HG02642 (cell line): ENCODE measurements around the gene FBXO10.

ENCODE experiments used
- ATAC-seq: cut with Tn5 transposase; IDR thresholded peaks from one replicate; pipeline ENCODE4 v1.9.1; 2021; ENCODE audit warnings: mild to moderate bottlenecking; ENCODE audit not compliant: unreplicated experiment, poor library complexity

FBXO10 gene

DNA sequence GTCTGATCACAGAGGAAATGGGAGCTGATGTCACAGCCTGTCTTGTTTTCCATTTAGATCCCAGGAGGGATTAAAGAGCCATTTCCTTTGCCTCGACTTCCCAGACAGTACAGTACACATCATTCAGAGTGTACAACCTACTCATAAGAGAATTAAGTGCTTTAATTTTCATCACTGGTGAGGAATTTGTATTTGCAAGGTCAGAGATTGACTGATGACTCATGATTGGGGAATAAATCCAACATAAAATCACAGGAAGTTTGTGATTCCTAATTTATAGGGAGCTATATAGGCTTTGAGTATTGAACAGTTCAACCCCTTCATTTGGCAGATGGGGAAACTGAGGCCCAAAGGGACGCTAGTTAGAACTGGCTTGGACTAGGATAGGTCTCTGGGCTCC is 20.3 kb upstream of the FBXO10 start:
- no peak for ATAC-seq

DNA sequence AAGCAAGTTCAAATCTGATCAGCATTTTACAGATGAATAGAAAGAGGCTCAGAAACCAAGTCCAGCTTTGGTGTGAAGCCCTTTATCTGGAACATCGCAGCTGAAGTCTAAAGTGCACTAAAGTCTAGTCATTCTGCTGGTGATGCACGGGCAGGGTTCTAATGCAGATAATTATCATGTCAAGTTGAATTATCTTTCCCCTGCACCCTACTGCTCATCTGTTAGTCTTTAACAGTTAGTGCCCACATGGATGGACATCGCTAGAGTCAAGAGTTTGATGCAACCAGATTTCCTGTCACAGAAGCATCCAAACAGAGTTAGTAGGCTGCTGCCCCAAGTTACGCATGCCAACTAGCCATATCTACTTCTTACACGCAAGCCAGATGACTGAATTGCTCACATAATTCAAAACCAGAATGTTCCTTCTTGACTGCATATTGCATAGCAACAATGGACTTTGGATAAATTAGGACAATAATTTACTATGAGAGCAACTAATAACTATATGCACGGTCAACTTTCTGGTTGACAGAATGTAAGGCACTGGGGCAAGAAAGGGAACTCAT is 17.8 kb upstream of the FBXO10 start:
- ATAC-seq: no peak

DNA sequence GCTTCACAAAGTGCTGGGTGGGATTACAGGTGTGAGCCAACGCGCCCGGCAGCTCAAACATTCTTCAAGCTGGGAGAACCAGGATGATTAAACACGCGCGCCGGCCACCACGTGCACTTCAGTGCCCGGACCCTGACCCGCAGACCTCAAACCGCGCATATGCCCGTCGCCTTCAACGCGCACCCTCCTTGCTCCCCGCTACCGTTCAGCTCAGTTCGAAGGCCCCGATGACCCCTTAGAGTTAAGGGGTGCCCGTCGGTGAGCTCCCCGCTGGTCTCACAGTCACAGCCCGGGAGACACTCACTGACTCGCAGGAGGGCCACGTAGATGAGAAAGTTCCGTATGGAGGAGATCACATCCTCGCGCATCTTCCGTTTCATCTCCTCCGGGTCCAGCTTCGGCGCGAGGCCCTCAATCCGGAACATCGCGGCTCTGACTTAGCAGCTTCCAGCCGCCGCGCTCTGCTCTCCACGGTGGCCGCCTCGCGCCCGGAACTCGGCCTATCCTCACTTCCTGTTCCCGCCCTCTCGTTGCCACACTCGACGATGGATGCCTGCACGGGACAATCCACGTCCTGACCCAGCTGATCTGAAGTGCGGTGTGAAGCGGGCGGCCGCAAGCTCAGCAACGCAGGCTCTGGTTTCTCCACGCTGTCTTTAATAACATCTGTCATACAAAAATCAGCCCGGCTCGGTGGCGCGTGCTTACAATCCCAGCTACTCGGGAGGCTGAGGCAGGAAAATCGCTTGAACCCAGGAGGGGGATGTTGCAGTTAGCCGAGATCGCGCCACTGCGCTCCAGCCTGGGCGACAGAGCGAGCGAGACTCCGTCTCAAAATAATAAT is 16.1 kb upstream of the FBXO10 start, which contains the start of gene TOMM5:
TSS of gene TOMM5 (minus strand) at position 490 of the 844 bp plus-strand sequence. CDS start at position 425, 65 bp downstream.
- peak; percentile 93 for ATAC-seq

DNA sequence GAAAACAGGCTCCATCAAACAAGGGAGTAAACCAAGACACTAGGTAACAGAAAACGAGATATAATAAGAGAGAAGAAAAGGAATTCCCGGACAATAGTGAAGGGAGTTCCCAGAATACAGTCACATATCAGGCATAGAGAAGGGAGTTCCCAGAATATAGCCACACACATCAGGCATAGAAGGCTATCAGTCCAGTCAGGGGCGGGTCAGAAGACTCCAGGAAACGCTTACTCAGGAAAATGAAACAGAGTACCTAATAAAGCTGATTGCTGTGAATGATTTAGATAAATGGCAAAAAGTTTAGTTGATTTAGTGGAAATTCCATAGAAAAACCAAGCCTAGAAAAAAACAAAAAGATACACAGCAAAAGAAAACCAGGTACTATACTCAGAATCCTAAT is 11.3 kb upstream of the FBXO10 start:
- ATAC-seq: no peak

DNA sequence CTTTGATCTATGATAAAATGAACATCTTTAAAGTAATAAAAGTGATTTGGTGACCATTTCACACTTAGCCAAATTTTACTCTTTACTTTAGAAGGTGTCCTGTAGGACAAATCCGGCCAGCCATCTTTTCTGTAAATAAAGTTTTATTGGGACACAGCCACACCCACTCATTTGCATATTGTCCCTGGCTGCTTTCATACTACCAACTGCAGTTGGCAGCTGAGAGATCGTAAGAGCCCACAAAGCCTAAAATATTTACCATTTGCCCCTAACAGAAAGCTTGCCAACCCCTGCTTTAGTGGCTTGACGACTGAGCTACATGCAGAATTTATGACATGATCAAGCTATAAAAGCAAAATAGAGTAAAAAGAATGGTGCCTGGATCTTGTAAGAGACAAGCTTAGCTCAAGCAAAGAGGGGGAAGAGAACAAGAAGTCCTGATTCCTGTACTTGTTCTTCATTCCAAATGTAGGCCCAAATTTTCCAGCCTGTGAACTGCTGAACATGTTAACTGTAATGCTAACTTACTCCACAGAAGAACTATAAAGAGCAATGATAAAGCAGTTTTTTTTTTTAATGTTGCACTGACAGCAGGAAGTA is 7.4 kb upstream of the FBXO10 start:
- no peak for ATAC-seq

DNA sequence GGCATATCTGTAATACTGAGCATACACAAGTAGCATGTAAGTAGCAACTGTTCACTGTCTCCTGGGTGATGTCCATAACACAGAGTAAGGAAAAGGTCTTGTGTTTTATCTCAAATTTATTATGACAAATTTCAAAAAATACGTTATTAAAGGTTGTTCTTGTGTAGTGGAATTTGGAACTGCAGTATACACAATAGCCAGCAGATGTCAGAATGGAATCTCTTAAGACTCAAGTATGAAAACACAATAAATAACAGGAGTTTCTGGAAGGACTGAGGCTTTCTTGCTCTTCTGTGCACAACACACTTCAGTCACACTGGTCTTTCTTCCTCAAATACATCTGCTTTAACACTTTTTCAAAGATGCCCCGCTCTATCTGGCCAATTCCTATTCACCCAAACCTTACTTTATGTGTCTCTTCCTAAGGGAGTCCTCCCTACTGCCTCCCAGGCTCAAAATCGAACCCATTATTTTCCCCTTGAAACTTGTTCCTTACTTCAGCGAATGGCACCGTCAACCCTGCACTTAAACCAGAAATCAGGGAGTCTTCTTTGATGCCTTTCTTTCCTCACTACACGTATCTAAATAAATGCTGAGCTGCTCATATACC is 6.5 kb upstream of the FBXO10 start:
- no peak for ATAC-seq

DNA sequence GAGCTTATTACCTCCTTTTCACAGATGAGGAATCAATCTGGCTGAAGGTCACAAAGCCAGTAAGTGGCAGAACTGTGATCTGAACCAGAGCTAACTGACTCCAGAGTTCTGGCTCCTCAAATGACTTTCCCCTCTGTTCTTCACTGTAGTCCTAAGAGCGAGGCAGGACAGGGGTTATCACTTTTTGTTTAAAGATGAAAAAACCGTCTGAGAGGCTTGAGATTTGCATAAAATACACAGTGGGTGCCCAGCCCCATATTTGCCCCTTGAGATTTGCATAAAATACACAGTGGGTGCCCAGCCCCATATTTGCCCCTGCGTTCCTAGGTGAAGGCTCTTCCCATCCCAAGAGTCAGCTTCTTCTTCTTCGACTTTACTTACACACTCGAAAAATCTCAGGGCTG is 667 bp downstream of the FBXO10 start:
- ATAC-seq: peak; percentile 55

DNA sequence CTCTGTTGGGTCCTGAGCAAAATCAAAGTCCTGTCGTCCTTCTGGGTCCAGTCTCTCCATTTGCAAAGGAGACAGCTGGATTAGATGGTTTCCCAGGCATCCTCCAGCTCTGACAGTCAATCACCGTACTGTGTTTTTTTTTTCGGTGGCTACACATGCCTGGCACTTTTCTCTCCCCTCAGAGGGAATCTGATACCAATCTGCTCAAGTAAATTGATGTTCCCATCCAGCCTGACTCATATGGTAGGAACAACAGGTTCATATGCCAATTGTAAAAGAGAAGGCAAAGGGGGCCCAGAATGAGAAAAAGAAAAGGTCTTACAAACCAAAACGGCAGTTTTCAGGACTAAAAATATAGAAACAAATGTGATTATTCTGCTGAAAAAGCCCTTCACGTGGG is 1.2 kb downstream of the FBXO10 start:
- no peak for ATAC-seq

DNA sequence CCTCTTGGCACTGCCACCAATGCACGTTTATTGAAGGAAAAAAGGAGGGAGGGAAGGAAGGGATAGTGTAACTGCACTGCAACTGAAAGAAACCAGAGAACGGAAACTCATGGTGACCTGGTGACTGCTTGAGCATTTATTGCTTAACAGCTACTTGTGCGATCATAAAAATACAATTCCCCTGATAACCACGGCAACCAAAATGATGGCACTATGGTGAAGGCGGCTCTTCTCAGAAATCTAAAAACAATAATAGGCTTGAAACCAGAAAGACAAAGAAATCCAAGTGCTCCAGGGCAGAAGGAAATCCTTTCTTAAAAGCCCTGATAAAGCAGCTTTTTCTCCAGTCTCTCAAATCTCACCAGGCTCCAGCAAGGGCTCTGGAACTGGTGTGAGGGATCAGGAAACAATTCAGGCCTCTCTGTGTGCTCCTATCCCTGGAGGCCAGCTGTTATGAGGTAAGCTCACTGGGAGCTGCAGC is 1.9 kb downstream of the FBXO10 start:
- no peak for ATAC-seq

DNA sequence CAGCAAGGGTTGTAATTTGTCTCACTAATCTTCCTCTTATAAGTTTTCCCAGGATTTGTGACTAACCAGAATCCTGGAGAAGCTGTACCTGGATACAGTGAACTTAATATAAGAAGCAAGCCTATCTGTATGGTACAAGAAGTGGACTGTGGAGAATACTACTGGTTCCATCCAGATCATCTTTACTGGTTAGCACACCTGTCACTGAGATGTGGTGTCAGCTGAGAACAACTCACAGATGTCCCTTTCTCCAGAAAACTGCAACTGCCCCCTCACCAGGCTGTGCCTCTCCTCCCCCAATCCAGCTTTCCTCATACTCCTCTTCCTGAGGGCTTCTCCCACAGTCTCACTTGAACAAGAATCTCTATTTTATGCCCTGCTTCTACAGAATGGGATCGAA is 4.9 kb downstream of the FBXO10 start:
- no peak for ATAC-seq

DNA sequence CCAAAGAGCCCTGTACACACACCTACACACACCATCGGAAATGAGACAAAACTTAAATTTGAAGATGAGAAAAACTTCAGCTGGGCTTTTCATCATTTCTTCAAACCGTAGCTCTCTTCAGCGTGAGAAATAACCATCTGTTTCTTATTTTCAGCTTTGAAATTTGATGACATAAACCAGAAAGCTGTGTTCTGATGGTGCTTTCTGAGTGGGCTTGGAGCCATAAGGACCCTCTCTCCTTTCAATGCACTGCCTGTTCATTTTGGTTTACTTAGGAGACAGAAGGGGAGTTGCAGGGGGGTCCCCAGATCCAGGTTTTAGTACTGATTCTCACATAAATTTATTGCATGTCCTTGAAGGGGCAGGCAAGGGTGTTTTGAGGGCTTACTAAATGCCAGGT is 9.5 kb downstream of the FBXO10 start:
- ATAC-seq: no peak

DNA sequence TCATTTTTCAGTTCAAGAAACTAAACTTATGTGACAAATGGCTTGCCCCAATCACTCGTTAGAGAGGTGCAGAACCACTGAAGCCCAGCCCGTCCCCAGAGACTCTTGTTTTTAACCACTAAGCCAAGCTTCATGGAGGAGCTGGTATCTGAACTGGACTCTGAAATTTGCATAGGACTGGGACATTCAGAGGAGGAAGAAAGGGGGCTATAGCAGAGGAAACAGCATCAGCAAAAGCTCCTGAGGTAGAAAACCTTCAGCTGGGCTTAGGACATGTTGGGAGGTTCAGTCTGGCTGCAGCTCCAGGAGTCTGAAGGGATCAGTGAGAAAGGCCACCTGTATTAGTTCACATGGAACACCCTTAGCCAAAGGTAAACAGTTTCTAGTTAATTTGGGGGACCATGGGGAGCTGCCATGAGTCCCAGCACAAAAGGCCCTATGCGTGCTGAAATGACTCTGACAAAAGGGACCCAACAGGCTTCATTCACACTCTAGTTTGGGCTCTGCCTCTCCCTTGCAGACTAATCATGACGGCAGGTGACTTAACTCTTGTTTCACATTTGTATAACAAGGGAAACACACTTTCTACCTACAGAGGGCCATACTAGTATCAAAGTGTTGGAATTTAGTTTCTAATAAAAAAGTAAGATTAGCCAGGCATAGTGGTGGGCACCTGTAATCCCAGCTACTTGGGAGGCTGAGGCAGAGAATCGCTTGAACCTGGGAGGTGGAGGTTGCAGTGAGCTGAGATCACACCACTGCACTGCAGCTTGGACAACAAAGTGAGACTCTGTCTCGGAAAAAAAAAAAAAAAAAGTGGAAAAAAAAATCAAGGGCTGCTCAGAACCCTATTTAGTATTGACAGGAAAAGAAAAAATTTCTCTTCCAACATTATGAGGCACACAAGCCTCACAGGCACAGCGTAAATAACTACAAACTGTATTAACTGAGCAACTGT is 10.2 kb downstream of the FBXO10 start:
- peak; percentile 85 for ATAC-seq

DNA sequence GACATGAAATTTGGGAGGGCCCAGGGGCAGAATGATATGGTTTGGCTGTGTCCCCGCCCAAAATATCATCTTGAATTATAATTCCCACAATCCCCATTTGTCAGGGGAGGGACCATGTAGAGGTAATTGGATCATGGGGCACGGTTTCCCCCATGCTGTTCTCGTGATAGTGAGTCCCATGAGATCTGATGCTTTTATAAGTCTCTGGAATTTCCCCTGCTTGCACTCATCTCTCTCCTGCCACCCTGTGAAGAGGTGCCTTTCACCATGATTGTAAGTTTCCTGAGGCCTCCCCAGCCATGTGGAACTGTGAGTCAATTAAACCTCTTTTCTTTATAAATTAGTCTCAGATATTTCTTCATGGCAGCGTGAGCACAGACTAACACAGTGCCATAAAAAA is 11.3 kb downstream of the FBXO10 start:
- ATAC-seq: no peak

DNA sequence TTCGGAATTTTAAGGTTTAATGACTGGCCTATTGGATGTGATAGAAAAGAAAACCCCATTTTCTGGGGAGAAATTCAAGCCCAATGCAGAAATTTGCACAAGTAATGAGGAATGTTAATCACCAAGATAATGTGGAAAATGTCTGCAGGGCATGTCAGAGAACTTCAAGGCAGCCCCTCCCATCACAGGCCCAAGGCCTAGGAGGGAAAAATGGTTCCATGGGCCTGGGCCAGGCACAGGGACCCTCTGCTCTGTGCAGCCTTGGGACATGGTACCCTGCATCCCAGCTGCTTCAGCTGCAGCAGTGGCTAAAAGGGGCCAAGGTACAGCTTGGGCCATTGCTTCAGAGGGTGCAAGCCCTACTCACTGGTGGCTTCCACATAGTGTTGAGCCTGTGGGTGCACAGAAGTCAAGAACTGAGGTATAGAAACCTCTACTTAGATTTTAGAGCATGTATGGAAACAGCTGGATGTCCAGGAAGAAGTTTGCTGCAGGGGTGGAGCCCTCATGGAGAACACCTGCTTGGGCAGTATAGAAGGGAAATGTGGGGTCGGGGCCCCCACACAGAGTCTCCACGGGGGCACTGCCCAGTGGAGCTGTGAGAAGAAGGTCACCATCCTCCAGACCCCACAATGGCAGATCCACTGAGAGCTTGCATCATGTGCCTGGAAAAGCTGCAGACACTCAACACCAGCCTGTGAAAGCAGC is 12.2 kb downstream of the FBXO10 start:
- ATAC-seq: no peak

DNA sequence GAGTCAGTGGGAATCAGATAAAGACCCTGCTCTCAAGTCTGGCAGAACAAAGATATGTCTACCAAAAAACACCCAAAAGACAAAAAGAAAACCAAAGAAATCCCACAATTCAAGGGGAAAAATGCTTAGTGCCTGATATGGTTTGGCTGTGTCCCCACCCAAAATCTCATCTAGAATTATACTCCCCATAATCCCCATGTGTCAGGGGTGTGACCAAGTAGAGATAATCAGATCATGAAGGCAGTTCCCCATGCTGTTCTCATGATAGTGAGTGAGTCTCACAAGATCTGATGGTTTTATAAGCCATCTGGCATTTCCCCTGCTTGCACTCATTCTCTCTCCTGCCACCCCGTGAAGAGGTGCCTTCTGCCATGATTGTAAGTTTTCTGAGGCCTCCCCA is 13.4 kb downstream of the FBXO10 start:
- ATAC-seq: no peak

DNA sequence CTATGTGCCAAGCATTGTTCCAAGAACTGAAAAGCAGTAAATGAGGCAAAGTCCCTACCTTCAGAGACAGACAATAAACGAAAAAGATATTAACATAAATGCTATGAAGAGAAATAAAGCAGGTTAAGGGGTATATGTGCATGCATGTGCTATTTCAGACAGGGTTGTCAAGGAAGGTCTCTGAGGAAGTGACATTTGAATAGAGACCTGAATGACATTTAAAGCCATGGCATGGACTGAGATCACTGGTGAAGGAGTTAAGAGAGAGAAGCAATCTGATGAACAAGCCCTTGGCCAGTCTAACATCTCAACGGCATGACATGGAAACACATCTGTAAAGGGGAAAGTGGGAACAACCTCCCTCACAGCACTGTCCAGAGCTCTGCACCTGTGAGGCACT is 14.5 kb downstream of the FBXO10 start:
- ATAC-seq: no peak

DNA sequence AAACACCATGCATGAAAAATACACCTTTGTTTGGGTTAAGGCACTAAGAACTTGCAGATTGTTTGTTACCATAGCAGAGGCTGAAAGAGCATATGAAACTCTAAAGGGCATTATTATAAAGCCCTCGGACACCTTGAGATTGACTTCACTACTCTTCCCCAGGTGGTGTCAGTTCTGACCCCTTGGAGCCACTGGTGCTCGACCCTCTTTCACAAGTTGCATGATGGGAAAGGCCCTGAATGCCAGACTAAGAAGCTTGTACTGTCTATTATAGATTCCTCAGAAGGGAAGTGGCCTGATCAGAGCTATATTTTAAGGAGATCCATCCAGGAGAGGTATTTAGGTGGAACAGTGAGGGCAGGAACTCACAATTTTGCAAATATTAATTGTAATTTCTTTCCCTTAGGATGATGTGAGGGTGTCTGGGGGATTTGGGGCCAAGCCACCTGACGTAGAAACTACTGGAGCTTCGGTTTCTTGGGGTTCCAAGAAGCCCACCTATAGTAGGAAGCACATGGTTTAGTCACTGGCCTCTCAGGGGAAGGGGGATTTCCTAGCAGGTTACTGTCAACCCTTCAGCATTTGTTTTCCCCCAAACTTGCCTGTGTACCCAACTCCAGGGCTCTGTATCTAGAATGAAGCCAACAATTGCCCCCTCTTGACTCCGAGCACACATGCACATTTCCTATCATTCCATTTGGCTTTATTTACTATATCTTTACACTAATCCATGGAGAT is 16.2 kb downstream of the FBXO10 start:
- ATAC-seq: no peak

DNA sequence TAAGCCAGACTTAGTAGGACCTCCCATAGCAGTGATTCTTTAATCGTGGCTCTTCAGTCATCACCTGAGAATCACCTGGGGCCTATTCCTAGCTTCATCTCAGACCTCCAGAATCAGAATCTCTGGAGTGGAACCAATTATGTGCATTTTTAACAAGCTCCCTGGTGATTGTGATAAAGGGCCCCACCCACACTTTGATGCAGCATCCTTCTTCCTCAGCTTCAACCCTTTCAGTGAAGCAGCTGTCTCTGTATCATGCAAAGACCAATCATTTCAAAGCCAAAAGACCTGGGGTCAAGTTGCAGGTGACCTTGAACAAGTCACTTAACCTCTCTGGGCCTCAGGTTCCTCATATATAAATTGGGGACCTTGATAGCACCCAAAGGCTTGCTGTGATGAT is 17.1 kb downstream of the FBXO10 start:
- ATAC-seq: no peak

DNA sequence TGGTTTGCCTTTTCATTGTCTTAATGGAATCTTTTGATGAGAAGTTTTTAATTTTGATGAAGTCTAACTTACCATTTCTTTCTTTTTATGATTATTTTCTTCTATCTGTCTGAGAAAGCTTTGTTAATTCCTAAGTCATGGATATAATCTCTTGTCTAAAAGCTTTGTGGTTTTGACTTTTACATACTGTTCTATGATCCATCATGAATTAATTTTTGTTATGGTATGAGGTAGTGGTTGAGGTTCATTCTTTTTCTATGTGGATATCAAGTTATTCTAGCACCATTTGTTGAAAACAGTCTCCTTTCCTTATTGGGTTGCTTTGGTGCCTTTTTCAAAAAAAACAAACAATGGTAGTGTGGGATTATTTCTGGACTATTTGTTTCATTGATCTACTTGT is 20.4 kb downstream of the FBXO10 start:
- ATAC-seq: no peak
